Measurements from ENCODE around the gene DENND5A. TPM values are rescaled to one million over a fixed set of nuclear protein-coding genes. Genes with fewer than 3 reads are reported as not detected.

The DENND5A gene
- total RNA-seq, 4 donors from 2014 or later = 103 to 135 (median 108) TPM

GRCh38 chr11:9089636-9090035 is 175.5 kb downstream of the DENND5A start:
- Histone ChIP-seq H3K27ac (replicated peaks in 1 of 4) (no peak overlapping the region), H3K36me3 (no peaks in the 10 kb centered on the region), H3K9me3 (no peaks in the 10 kb centered on the region), H3K4me1 (peaks cover 9 to 19% (median 15%) of the 10 kb centered on the region in 4 donors), H3K27me3 (peaks cover 0 to 7% (median 0%) of the 10 kb centered on the region in 4 donors), H3K4me3 (no peak overlapping the region)
- TF ChIP-seq POLR2AphosphoS5 (IDR thresholded peaks at IDR 0.05) = no peak
- no peak for TF ChIP-seq POLR2A (IDR thresholded peaks at IDR 0.05; ENCODE audit: low read depth)
- TF ChIP-seq EP300 (IDR thresholded peaks at IDR 0.05) = no peak
- TF ChIP-seq, protein P1, sequence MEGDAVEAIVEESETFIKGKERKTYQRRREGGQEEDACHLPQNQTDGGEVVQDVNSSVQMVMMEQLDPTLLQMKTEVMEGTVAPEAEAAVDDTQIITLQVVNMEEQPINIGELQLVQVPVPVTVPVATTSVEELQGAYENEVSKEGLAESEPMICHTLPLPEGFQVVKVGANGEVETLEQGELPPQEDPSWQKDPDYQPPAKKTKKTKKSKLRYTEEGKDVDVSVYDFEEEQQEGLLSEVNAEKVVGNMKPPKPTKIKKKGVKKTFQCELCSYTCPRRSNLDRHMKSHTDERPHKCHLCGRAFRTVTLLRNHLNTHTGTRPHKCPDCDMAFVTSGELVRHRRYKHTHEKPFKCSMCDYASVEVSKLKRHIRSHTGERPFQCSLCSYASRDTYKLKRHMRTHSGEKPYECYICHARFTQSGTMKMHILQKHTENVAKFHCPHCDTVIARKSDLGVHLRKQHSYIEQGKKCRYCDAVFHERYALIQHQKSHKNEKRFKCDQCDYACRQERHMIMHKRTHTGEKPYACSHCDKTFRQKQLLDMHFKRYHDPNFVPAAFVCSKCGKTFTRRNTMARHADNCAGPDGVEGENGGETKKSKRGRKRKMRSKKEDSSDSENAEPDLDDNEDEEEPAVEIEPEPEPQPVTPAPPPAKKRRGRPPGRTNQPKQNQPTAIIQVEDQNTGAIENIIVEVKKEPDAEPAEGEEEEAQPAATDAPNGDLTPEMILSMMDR (IDR thresholded peaks at IDR 0.05) = no peak
- intact Hi-C loops (cut with DNase I) = no loop called here
- WGBS = 100% methylated on average over 6 of the region's 6 CpGs
- peak; percentile 70 for DNase-seq (ENCODE audit: extremely low spot score)

GRCh38 chr11:9089061-9089460 is 176.1 kb downstream of the DENND5A start:
- H3K4me1 ChIP-seq = peaks cover 9 to 19% (median 15%) of the 10 kb centered on the region in 4 donors
- 81% methylated on average over 3 of the region's 3 CpGs for WGBS
- peaks cover 0 to 7% (median 0%) of the 10 kb centered on the region in 4 donors for H3K27me3 ChIP-seq
- H3K36me3 ChIP-seq = no peaks in the 10 kb centered on the region
- no peak overlapping the region for H3K27ac ChIP-seq (replicated peaks in 1 of 4)
- H3K9me3 ChIP-seq = no peaks in the 10 kb centered on the region
- intact Hi-C loops (cut with DNase I) = no loop called here
- H3K4me3 ChIP-seq = no peak overlapping the region
- DNase-seq (ENCODE audit: extremely low spot score) = no peak
- TF ChIP-seq, protein P1 (IDR thresholded peaks at IDR 0.05) = no peak
- no peak for TF ChIP-seq EP300 (IDR thresholded peaks at IDR 0.05)
- no peak for TF ChIP-seq POLR2A (IDR thresholded peaks at IDR 0.05; ENCODE audit: low read depth)
- TF ChIP-seq POLR2AphosphoS5 (IDR thresholded peaks at IDR 0.05) = no peak

Small RNA genes within 50 kb of the gene (small RNA-seq; reads per million reads assigned to genes)
- 0 reads per million in 3 donors for gene MIR5691
- gene RF00017 = 0 reads per million in 3 donors

Other genes with a start within 250 kb of the DENND5A start
- gene SCUBE2, start 173.8 kb downstream of the DENND5A start, total RNA-seq = 10 to 100 TPM in 1 of 4 donors, 1 to 10 TPM in 3; 1.7 to 11.5 (median 8.2) TPM
- 10 to 100 TPM; 13.3 to 21.1 (median 17.4) TPM for gene TMEM41B, start 49.2 kb upstream of the DENND5A start, total RNA-seq
- gene IPO7, start 119.3 kb upstream of the DENND5A start, total RNA-seq = 100 to 1,000 TPM; 131 to 186 (median 150) TPM
- 10 to 100 TPM; 30.0 to 38.8 (median 34.5) TPM for gene ZNF143, start 195.7 kb upstream of the DENND5A start, total RNA-seq

All from esophagus muscularis mucosa (tissue), 4 donors.